ENCODE measurements around the gene AQP5. TPM values are rescaled to one million over a fixed set of nuclear protein-coding genes. Genes with fewer than 3 reads are reported as not detected.

AQP5 gene
- total RNA-seq, 2 experiments from 2014 or later = not detected

GRCh38 chr12:49952391-49953055 lies 9.1 kb upstream of the AQP5 start:
- Histone ChIP-seq H3K27ac (ENCODE audit: low read depth, low read length, poor library complexity, severe bottlenecking) (no peak overlapping the region), H3K9me2 (ENCODE audit: insufficient read depth, low read length) (no peaks in the 10 kb centered on the region), H3K36me3 (ENCODE audit: insufficient read depth, low read length) (no peaks in the 10 kb centered on the region), H3K79me2 (ENCODE audit: insufficient read depth, low read depth, low read length) (no peaks in the 10 kb centered on the region), H3K4me3 (ENCODE audit: low read depth, low read length, poor library complexity, severe bottlenecking) (no peak overlapping the region), H2AFZ (ENCODE audit: low read length) (no peak overlapping the region), H4K20me1 (ENCODE audit: insufficient read depth, low read length) (no peaks in the 10 kb centered on the region), H3K4me2 (ENCODE audit: low read length) (no peak overlapping the region), H3K9me3 (ENCODE audit: low read length) (no peaks in the 10 kb centered on the region), H3K4me1 (ENCODE audit: insufficient read depth, low read length, poor library complexity, severe bottlenecking) (no peaks in the 10 kb centered on the region)
- ChIA-PET CTCF (ENCODE audit: unreplicated experiment) (no interaction called here), POLR2A (no interaction called here)
- no TSS peak for BruUV-seq (replicated peaks)
- TF ChIP-seq CTCF (conservative IDR thresholded peaks at IDR 0.05; ENCODE audit: low read length) (no peak), EZH2phosphoT487 (IDR thresholded peaks at IDR 0.05; ENCODE audit: borderline replicate concordance, low read depth, low read length) (no peak)
- intact Hi-C loops (cut with micrococcal nuclease; ENCODE audit: unreplicated experiment) = no loop called here
- no peak for DNase-seq (ENCODE audit: low spot score)

- H3K4me2 ChIP-seq (ENCODE audit: low read length) = no peak overlapping the region
- H3K36me3 ChIP-seq (ENCODE audit: insufficient read depth, low read length) = no peaks in the 10 kb centered on the region
- no peak overlapping the region for H3K4me3 ChIP-seq (ENCODE audit: low read depth, low read length, poor library complexity, severe bottlenecking)
- H3K4me1 ChIP-seq (ENCODE audit: insufficient read depth, low read length, poor library complexity, severe bottlenecking) = no peaks in the 10 kb centered on the region
- H3K9me3 ChIP-seq (ENCODE audit: low read length) = no peaks in the 10 kb centered on the region
- intact Hi-C loops (cut with micrococcal nuclease; ENCODE audit: unreplicated experiment) = no loop called here
- no peaks in the 10 kb centered on the region for H3K9me2 ChIP-seq (ENCODE audit: insufficient read depth, low read length)
- H2AFZ ChIP-seq (ENCODE audit: low read length) = no peak overlapping the region
- no peaks in the 10 kb centered on the region for H3K79me2 ChIP-seq (ENCODE audit: insufficient read depth, low read depth, low read length)
- no TSS peak for BruUV-seq (replicated peaks)
- no peak overlapping the region for H3K27ac ChIP-seq (ENCODE audit: low read depth, low read length, poor library complexity, severe bottlenecking)
- ChIA-PET CTCF (ENCODE audit: unreplicated experiment) (no interaction called here), POLR2A (no interaction called here)
- H4K20me1 ChIP-seq (ENCODE audit: insufficient read depth, low read length) = no peaks in the 10 kb centered on the region
- no peak for DNase-seq (ENCODE audit: low spot score)
- TF ChIP-seq EZH2phosphoT487 (IDR thresholded peaks at IDR 0.05; ENCODE audit: borderline replicate concordance, low read depth, low read length) (no peak), CTCF (conservative IDR thresholded peaks at IDR 0.05; ENCODE audit: low read length) (no peak)
Observed at GRCh38 chr12:49953151-49953550, 8.5 kb upstream of the AQP5 start.

GRCh38 chr12:49953961-49954846 lies 7.5 kb upstream of the AQP5 start:
- Histone ChIP-seq H3K4me3 (ENCODE audit: low read depth, low read length, poor library complexity, severe bottlenecking) (no peak overlapping the region), H3K36me3 (ENCODE audit: insufficient read depth, low read length) (no peaks in the 10 kb centered on the region), H2AFZ (ENCODE audit: low read length) (no peak overlapping the region), H4K20me1 (ENCODE audit: insufficient read depth, low read length) (no peaks in the 10 kb centered on the region), H3K9me3 (ENCODE audit: low read length) (no peaks in the 10 kb centered on the region), H3K27ac (ENCODE audit: low read depth, low read length, poor library complexity, severe bottlenecking) (no peak overlapping the region), H3K4me2 (ENCODE audit: low read length) (no peak overlapping the region), H3K79me2 (ENCODE audit: insufficient read depth, low read depth, low read length) (no peaks in the 10 kb centered on the region), H3K9me2 (ENCODE audit: insufficient read depth, low read length) (no peaks in the 10 kb centered on the region), H3K4me1 (ENCODE audit: insufficient read depth, low read length, poor library complexity, severe bottlenecking) (no peaks in the 10 kb centered on the region)
- ChIA-PET POLR2A (no interaction called here), CTCF (ENCODE audit: unreplicated experiment) (no interaction called here)
- BruUV-seq (replicated peaks) = no TSS peak
- intact Hi-C loops (cut with micrococcal nuclease; ENCODE audit: unreplicated experiment) = no loop called here
- TF ChIP-seq EZH2phosphoT487 (IDR thresholded peaks at IDR 0.05; ENCODE audit: borderline replicate concordance, low read depth, low read length) (no peak), CTCF (conservative IDR thresholded peaks at IDR 0.05; ENCODE audit: low read length) (no peak)
- no peak for DNase-seq (ENCODE audit: low spot score)
